CD4-positive, alpha-beta T cell (primary cell): ENCODE measurements around the gene PTPRN2. TPM values are rescaled to one million over a fixed set of nuclear protein-coding genes. Genes with fewer than 3 reads are reported as not detected.

Experiments
- ATAC-seq: fragments of 200-7000 bp; cut with Tn5 transposase; one replicate; pipeline ENCODE4 v1.10.0; 2022; ENCODE audit warnings: mild to moderate bottlenecking; ENCODE audit not compliant: poor library complexity
- CTCF ChIA-PET: fragments of 350-600 bp; sonication (Branson Sonifier 250); formaldehyde crosslinking; loops from one replicate; lab custom pipeline; 2021; ENCODE audit warnings: antibody characterized with exemption, inconsistent platforms; lab: Charles Lee
- POLR2A ChIA-PET: fragments of 350-600 bp; sonication (Branson Sonifier 250); formaldehyde crosslinking; loops from one replicate; lab custom pipeline; 2021; ENCODE audit warnings: antibody characterized with exemption, inconsistent platforms; lab: Charles Lee
- DNase-seq, 14 experiments: peaks; one replicate each; pipeline ENCODE4 v3.0.0-alpha.2; 2013 to 2020; ENCODE audit warnings: mixed read lengths in 2 of 14
- H3K27ac ChIP-seq, 2 donors: one replicate each; pipeline versions ENCODE4 v1.5.1 to v1.7.0; 2013; ENCODE audit warnings: low read length in 2 of 2, low read depth in 1 of 2, mild to moderate bottlenecking in 1 of 2
- H3K27me3 ChIP-seq, 2 experiments: 1 replicate in 1 of 2; 2 replicates in 1 of 2; pipeline versions ENCODE4 v1.6.1 to v1.7.0; 2013; ENCODE audit warnings: low read length in 2 of 2, control low read depth in 1 of 2, mild to moderate bottlenecking in 1 of 2, moderate library complexity in 1 of 2; ENCODE audit not compliant: insufficient read depth in 2 of 2, control insufficient read depth in 1 of 2
- H3K36me3 ChIP-seq: one replicate; pipeline ENCODE4 v1.6.1; 2013; ENCODE audit warnings: low read length, control low read depth; ENCODE audit not compliant: insufficient read depth
- H3K4me1 ChIP-seq: one replicate; pipeline ENCODE4 v1.6.1; 2013; ENCODE audit warnings: low read length, control low read depth; ENCODE audit not compliant: insufficient read depth
- H3K4me3 ChIP-seq: one replicate; pipeline ENCODE4 v1.5.1; 2013; ENCODE audit warnings: mild to moderate bottlenecking, low read length, moderate library complexity
- H3K9me3 ChIP-seq, 2 experiments: 1 replicate in 1 of 2; 2 replicates in 1 of 2; pipeline versions ENCODE4 v1.6.1 to v1.7.0; 2013; ENCODE audit warnings: low read length in 2 of 2, mild to moderate bottlenecking in 2 of 2, control low read depth in 1 of 2, moderate library complexity in 1 of 2; ENCODE audit not compliant: control insufficient read depth in 1 of 2, insufficient read depth in 1 of 2
- H3K27ac Mint-ChIP-seq: one replicate; pipeline ENCODE4 v1.8.0; 2020; ENCODE audit warnings: mixed read lengths
- H3K27me3 Mint-ChIP-seq: one replicate; pipeline ENCODE4 v1.8.0; 2021; ENCODE audit warnings: mixed read lengths
- H3K36me3 Mint-ChIP-seq: one replicate; pipeline ENCODE4 v1.8.0; 2021; ENCODE audit warnings: low read depth, mixed read lengths
- H3K4me1 Mint-ChIP-seq: one replicate; pipeline ENCODE4 v1.8.0; 2021; ENCODE audit warnings: low read depth, mixed read lengths
- H3K4me3 Mint-ChIP-seq: one replicate; pipeline ENCODE4 v1.8.0; 2020; ENCODE audit warnings: mild to moderate bottlenecking, mixed read lengths
- H3K9me3 Mint-ChIP-seq: one replicate; pipeline ENCODE4 v1.8.0; 2020; ENCODE audit warnings: mixed read lengths
- CTCF ChIP-seq: fragments of 200-600 bp; IDR thresholded peaks from one replicate; pipeline ENCODE4 v1.8.0; 2022; ENCODE audit warnings: antibody characterized with exemption, mild to moderate bottlenecking
- intact Hi-C, 2 experiments: fragments of 100-400 bp; cut with DNase I in 1 of 2; cut with micrococcal nuclease in 1 of 2; formaldehyde crosslinking; loops; one replicate each; pipeline versions ENCODE4 v1.15.1 to v1.9.0; 2023 to 2025; cut with DNase I, micrococcal nuclease
- total RNA-seq, 174 experiments: library from RNA in 2 of 174; stranded (reverse) in 2 of 174; gene quantifications; one replicate each; pipeline ENCODE4 v1.2.3 and lab custom pipeline; 2021 to 2026

The PTPRN2 gene
- total RNA-seq, 2 experiments from 2014 or later, result 0.34 to 0.44 TPM

GRCh38 chr7:157943561-157943960, 644.1 kb downstream of the PTPRN2 start:
- Mint-ChIP-seq H3K4me3 (no peak overlapping the region), H3K27ac (no peak overlapping the region), H3K27me3 (peaks cover 18% of the 10 kb centered on the region), H3K4me1 (no peaks in the 10 kb centered on the region), H3K36me3 (no peaks in the 10 kb centered on the region), H3K9me3 (peaks cover 7% of the 10 kb centered on the region)
- CTCF ChIA-PET, result no interaction called here
- no peaks in the 10 kb centered on the region for H3K36me3 ChIP-seq
- no peaks in the 10 kb centered on the region for H3K27me3 ChIP-seq
- ATAC-seq (no peak), DNase-seq (no peak)
- no peak overlapping the region for H3K4me3 ChIP-seq
- H3K9me3 ChIP-seq, result peaks cover 12 to 42% of the 10 kb centered on the region in 2 experiments
- intact Hi-C loops, result no loop called here
- POLR2A ChIA-PET, result no interaction called here
- no peak for TF ChIP-seq CTCF
- no peak overlapping the region for H3K27ac ChIP-seq
- H3K4me1 ChIP-seq, result no peaks in the 10 kb centered on the region

- Histone ChIP-seq H3K36me3 (no peaks in the 10 kb centered on the region), H3K4me3 (no peak overlapping the region), H3K27ac (no peak overlapping the region), H3K27me3 (no peaks in the 10 kb centered on the region), H3K9me3 (peaks cover 0 to 39% of the 10 kb centered on the region in 2 experiments), H3K4me1 (no peaks in the 10 kb centered on the region)
- Mint-ChIP-seq H3K27me3 (peaks cover 18% of the 10 kb centered on the region), H3K9me3 (no peaks in the 10 kb centered on the region), H3K27ac (no peak overlapping the region), H3K4me1 (no peaks in the 10 kb centered on the region), H3K36me3 (no peaks in the 10 kb centered on the region), H3K4me3 (no peak overlapping the region)
- intact Hi-C loops, result no loop called here
- DNase-seq (no peak), ATAC-seq (no peak)
- CTCF ChIA-PET, result no interaction called here
- POLR2A ChIA-PET, result no interaction called here
- no peak for TF ChIP-seq CTCF
Measured at GRCh38 chr7:157941210-157941609, 646.4 kb downstream of the PTPRN2 start.

- Mint-ChIP-seq H3K4me1 (no peaks in the 10 kb centered on the region), H3K9me3 (no peaks in the 10 kb centered on the region), H3K27me3 (peaks cover 18% of the 10 kb centered on the region), H3K4me3 (no peak overlapping the region), H3K27ac (no peak overlapping the region), H3K36me3 (no peaks in the 10 kb centered on the region)
- TF ChIP-seq CTCF, result no peak
- H3K27me3 ChIP-seq, result no peaks in the 10 kb centered on the region
- no peaks in the 10 kb centered on the region for H3K36me3 ChIP-seq
- DNase-seq (no peak), ATAC-seq (no peak)
- intact Hi-C loops, result no loop called here
- POLR2A ChIA-PET, result no interaction called here
- H3K9me3 ChIP-seq, result peaks cover 0 to 41% of the 10 kb centered on the region in 2 experiments
- no peak overlapping the region for H3K27ac ChIP-seq
- H3K4me1 ChIP-seq, result no peaks in the 10 kb centered on the region
- no peak overlapping the region for H3K4me3 ChIP-seq
- CTCF ChIA-PET, result no interaction called here
Measured at GRCh38 chr7:157940497-157940896, 647.1 kb downstream of the PTPRN2 start.
